22Rv1 (cell line): ENCODE results near the gene CTAGE9.

Source experiments
- CTCF ChIP-seq: fragments of 450-650 bp; IDR thresholded peaks from 2 replicates; pipeline ENCODE4 v1.5.1; 2017; ENCODE audit warnings: mild to moderate bottlenecking
- ZFX ChIP-seq: fragments of 450-650 bp; IDR thresholded peaks from 2 replicates; pipeline ENCODE4 v1.6.1; 2017; ENCODE audit warnings: antibody characterized with exemption, borderline replicate concordance

DNA sequence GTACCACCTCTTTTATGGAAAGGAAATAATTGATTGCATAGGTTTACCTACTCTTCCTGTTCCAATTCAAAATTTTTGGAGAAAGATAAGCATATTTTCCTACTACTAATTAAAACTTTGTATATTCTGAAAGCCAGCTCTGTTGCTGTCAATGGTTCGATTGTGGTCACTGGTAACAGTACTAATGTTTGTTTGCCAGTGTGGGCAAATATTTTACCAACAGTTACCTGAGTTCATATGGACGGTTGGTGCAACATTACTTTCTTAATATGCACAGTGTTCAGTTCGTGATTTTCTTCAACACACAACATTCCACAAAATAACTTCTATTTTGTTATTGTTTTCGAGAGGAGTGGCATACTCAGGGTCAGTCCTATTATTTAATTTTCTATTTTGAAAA, 17.1 kb upstream of the CTAGE9 start:
- TF ChIP-seq CTCF (no peak), ZFX (no peak)
